GM19397 (cell line): ENCODE data around the gene U2SURP.

Source experiments
- ATAC-seq: cut with Tn5 transposase; IDR thresholded peaks from one replicate; pipeline ENCODE4 v1.9.1; 2021; ENCODE audit warnings: mild to moderate bottlenecking, moderate library complexity; ENCODE audit not compliant: unreplicated experiment

U2SURP gene

DNA sequence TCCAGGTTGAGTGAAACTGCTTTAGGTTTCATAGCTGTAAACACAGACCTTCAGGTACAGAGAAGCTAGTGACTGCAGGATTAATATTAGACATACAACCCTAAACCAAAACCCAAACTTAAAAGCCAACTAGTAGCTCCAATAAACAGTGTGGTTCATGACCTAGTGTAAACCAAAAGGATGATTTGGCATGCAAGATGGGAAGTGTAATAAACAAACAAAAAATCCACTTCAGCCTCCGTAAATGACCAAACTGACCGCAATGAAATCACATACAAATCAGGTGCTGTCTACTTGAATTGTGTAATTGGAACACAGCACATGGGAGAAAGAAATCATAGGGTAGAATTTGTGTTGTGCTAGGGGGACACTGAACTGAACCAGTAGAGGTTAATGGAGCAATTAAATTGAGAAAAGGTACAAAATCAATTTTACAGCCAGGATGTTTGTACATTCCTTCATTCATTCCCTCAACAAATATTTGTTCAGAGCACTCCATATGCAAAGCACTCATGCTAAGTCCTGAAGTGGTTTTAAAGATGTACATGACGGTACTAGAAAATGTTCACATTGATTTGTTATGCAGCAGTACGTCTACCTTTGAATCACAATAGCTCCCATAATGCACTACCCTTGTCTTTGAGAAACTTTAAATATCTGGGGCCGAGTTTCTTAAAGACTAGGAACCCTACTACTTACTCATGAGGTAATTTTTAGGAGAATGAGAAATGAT is 96.8 kb downstream of the U2SURP start:
- no peak for ATAC-seq

DNA sequence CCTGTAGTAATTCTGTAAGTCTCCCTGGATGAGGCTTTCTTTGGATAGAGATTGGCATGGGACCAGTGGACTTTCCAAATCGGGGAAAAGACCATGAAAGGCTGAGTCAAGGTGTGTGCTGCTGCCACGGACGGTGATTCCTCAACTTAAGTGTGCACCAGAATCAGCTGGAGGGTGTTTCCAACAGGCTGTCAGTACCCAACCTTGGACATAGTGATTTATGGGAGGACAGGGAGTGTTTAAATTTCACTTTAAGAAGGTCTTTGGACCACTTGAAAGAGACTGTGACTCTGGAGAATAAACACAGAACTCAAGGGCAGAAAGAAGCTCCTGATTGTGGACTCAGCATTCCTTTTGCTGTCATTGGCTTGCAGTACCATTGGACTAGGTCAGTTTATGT is 97.8 kb downstream of the U2SURP start:
- ATAC-seq = no peak

DNA sequence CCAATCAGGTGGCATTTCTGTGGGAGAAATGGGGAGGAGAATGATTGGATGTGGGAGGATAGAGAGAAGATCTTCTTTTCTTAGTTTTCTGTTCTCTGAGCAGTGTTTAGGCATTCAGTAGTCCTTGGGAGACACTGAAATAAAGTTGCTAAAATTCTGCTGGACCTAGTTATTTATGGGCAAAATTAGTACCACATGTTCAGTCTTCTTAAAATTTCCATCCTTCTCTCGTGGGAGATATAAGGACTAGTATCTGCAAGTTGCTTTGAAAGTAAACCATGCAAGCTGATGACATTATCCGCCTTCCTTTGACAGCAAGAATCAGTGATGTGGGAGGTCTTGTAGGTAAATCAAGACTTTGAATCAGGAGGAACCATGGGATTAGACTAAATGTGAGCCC is 98.3 kb downstream of the U2SURP start:
- no peak for ATAC-seq

DNA sequence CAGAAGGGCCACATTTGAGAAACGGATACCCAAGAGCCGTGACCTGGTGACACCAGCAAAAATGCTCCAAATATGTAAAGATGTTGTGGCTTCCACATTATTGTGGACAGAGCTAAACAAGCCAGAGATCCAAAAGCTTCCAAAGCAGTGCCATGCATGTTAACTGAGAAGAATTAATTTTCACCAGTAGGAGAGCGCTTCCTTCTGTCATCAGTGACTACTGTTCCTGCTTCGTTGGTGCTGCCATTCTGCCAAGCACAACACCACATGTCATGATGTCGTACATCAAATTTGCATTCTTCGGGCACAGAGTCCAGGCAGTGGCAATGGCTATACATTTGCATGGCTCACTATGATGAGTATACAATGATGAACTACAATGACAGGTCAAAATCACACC is 99.1 kb downstream of the U2SURP start:
- no peak for ATAC-seq

DNA sequence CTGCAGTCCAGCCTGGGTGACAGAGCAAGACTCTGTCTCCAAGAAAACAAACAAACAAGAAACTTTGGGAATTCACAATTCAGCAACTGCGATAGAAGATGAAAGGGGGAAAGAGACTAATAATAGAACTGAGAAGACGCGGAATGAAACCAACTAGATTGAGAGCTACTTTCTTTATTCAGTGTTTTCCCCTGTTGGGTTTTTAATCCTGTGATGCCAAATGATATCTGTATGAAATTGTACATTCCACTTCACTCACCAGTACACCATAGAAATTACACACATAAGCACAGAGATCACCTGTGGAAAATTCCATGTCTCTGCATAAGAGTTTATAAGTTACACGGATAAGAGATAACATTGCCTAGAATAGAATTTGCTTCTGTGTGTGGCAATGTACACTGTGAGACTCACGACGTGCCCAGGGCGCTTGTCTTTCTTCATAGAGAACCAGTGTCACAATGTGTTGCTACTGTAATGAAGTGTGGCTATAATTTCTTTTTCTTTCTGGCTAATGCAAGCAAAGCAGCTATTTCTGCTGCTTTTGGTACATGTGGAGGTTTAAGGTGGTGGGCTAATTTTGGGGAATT is 100.5 kb downstream of the U2SURP start:
- ATAC-seq = no peak

DNA sequence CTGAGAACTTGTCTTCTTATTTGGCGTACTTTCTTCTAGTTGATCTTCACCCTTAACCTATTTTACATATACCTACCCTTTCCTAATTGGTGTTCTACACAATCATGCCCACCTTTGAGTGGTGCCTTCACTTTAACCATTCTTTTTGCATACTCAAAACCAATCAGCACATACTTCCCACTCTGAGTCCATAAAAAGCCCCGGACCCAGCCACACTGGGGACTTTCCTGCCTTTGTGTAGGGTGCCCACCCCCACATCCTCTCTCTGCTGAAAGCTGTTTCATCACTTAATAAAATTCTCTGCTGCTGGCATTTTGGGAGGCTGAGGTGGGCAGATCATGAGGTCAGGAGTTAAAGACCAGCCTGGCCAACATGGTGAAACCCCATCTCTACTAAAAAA is 102.3 kb downstream of the U2SURP start:
- ATAC-seq = peak; percentile 48

DNA sequence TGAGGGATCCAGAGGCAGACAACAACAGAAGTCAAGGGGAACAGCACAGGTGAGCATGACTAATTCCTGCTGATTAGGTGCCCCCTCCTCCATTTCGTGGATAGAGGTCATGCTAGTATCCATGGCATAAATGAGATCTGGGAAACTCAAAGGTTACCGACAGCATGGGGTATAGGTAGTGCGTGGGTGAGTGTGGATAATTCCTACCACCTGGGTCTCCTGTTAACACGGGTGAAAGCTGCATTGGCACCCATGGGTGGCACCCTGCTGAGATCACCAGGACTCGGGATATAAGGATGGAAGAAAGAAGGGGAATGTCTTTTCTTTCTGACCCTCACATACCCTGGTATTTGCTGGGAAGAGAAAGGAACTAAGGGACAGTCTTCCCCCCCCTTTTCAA is 103.8 kb downstream of the U2SURP start:
- no peak for ATAC-seq

DNA sequence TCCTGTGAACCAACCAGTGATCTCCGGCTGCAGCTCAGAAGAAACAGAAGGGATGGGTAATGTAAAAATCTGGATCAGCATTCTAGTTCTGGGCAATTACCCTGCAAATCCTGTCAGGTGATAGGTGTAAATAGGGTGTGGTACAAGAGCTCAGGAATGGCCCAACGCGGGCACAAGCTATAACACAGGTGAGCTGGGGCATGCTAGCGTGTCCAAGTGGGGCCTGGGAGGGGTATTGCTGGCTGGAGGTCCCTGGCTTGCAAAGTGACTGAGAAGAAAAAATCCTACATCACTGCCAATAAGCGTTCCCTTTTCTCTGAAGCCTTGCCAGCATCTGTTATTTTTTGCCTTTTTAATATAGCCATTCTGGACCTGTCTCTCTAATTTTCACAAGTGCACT is 108.5 kb downstream of the U2SURP start:
- no peak for ATAC-seq
